Measurements from ENCODE around the gene ASB13. TPM values are rescaled to one million over a fixed set of nuclear protein-coding genes. Genes with fewer than 3 reads are reported as not detected.
A peak's percentile ranks its signal among the peaks of the same experiment; 100 is the strongest.

ASB13 gene
- total and polyA plus RNA-seq, 2 of the 13 experiments (the other 11 are each of a cell fraction or from before 2014, with no cell fraction given) = 9.3 to 15.4 TPM

DNA sequence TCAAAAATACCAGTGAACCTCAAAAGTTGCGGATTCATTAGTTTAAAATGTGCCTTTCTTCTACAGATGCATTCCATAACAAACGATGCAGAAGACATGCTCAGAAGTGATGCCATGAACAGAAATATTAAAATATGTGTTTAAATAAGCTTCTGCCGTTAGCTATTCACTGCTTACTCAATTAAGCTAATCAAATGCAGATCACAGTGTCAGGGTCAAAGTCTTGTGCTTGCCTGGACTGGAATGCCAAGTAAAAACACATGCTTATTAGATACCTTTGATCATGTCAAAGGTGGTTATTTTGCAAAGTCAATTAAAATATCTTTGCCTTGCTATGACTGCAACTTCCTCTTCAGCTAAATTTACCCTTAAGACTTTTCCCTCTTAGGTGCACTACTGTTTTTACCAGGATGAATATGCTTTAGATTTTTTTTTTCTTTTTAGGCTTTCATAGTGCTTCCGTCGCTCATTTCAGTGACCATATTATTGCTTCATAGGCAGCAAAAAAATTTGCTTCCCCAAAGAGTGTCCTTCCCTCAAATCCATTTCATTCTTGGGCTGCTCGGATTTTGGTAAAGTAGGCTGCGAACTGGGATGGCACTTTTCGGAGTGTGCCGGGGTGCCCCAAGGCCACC lies 905 bp downstream of the ASB13 start (continued):
- TF ChIP-seq MAFK (conservative IDR thresholded peaks at IDR 0.05 in 1 of 2, IDR thresholded peaks at IDR 0.05 in 1 of 2; ENCODE audit: low read length in 2 of 2) (no peak), SNAPC2 (CRISPR knock-in tag; IDR thresholded peaks at IDR 0.05) (0 out of 2 replicates have a peak, but pooled peaks have one; percentile 34), KAT8 (CRISPR knock-in tag; IDR thresholded peaks at IDR 0.05) (0 out of 2 replicates have a peak, but pooled peaks have one; percentile 18), SRSF1 (optimal IDR thresholded peaks at IDR 0.05; ENCODE audit: low read depth, low read length) (no peak), CBX2 (IDR thresholded peaks at IDR 0.05; ENCODE audit: low read depth, low read length) (no peak), CBX2 (CRISPR knock-in tag; IDR thresholded peaks at IDR 0.05; ENCODE audit: low read depth) (no peak), ZNF564 (CRISPR knock-in tag; IDR thresholded peaks at IDR 0.05) (no peak), RFX1 (IDR thresholded peaks at IDR 0.05) (no peak), FOXA3 (CRISPR knock-in tag; IDR thresholded peaks at IDR 0.05) (no peak), CCDC6 (CRISPR knock-in tag; IDR thresholded peaks at IDR 0.05) (no peak; the same call in 1 of the 2 replicates), CEBPB (IDR thresholded peaks at IDR 0.05; ENCODE audit: borderline replicate concordance, low read depth, low read length) (peak; percentile 29; the same call in 1 of the 2 replicates), ZNF468 (CRISPR knock-in tag; IDR thresholded peaks at IDR 0.05) (no peak)
- TF ChIP-seq, protein P1, sequence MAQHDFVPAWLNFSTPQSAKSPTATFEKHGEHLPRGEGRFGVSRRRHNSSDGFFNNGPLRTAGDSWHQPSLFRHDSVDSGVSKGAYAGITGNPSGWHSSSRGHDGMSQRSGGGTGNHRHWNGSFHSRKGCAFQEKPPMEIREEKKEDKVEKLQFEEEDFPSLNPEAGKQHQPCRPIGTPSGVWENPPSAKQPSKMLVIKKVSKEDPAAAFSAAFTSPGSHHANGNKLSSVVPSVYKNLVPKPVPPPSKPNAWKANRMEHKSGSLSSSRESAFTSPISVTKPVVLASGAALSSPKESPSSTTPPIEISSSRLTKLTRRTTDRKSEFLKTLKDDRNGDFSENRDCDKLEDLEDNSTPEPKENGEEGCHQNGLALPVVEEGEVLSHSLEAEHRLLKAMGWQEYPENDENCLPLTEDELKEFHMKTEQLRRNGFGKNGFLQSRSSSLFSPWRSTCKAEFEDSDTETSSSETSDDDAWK (CRISPR knock-in tag; IDR thresholded peaks at IDR 0.05) = no peak
- TF ChIP-seq, protein P2, sequence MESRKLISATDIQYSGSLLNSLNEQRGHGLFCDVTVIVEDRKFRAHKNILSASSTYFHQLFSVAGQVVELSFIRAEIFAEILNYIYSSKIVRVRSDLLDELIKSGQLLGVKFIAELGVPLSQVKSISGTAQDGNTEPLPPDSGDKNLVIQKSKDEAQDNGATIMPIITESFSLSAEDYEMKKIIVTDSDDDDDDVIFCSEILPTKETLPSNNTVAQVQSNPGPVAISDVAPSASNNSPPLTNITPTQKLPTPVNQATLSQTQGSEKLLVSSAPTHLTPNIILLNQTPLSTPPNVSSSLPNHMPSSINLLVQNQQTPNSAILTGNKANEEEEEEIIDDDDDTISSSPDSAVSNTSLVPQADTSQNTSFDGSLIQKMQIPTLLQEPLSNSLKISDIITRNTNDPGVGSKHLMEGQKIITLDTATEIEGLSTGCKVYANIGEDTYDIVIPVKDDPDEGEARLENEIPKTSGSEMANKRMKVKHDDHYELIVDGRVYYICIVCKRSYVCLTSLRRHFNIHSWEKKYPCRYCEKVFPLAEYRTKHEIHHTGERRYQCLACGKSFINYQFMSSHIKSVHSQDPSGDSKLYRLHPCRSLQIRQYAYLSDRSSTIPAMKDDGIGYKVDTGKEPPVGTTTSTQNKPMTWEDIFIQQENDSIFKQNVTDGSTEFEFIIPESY (CRISPR knock-in tag; IDR thresholded peaks at IDR 0.05) = no peak
- TF ChIP-seq, protein P3, sequence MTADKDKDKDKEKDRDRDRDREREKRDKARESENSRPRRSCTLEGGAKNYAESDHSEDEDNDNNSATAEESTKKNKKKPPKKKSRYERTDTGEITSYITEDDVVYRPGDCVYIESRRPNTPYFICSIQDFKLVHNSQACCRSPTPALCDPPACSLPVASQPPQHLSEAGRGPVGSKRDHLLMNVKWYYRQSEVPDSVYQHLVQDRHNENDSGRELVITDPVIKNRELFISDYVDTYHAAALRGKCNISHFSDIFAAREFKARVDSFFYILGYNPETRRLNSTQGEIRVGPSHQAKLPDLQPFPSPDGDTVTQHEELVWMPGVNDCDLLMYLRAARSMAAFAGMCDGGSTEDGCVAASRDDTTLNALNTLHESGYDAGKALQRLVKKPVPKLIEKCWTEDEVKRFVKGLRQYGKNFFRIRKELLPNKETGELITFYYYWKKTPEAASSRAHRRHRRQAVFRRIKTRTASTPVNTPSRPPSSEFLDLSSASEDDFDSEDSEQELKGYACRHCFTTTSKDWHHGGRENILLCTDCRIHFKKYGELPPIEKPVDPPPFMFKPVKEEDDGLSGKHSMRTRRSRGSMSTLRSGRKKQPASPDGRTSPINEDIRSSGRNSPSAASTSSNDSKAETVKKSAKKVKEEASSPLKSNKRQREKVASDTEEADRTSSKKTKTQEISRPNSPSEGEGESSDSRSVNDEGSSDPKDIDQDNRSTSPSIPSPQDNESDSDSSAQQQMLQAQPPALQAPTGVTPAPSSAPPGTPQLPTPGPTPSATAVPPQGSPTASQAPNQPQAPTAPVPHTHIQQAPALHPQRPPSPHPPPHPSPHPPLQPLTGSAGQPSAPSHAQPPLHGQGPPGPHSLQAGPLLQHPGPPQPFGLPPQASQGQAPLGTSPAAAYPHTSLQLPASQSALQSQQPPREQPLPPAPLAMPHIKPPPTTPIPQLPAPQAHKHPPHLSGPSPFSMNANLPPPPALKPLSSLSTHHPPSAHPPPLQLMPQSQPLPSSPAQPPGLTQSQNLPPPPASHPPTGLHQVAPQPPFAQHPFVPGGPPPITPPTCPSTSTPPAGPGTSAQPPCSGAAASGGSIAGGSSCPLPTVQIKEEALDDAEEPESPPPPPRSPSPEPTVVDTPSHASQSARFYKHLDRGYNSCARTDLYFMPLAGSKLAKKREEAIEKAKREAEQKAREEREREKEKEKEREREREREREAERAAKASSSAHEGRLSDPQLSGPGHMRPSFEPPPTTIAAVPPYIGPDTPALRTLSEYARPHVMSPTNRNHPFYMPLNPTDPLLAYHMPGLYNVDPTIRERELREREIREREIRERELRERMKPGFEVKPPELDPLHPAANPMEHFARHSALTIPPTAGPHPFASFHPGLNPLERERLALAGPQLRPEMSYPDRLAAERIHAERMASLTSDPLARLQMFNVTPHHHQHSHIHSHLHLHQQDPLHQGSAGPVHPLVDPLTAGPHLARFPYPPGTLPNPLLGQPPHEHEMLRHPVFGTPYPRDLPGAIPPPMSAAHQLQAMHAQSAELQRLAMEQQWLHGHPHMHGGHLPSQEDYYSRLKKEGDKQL (CRISPR knock-in tag; IDR thresholded peaks at IDR 0.05; ENCODE audit: low read depth) = no peak
- TF ChIP-seq, protein P4, sequence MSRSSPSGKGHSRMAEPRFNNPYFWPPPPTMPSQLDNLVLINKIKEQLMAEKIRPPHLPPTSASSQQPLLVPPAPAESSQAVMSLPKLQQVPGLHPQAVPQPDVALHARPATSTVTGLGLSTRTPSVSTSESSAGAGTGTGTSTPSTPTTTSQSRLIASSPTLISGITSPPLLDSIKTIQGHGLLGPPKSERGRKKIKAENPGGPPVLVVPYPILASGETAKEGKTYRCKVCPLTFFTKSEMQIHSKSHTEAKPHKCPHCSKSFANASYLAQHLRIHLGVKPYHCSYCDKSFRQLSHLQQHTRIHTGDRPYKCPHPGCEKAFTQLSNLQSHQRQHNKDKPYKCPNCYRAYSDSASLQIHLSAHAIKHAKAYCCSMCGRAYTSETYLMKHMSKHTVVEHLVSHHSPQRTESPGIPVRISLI (CRISPR knock-in tag; IDR thresholded peaks at IDR 0.05; ENCODE audit: borderline replicate concordance) = peak; percentile 35; the same call in 1 of the 2 replicates
